Neural cell (in vitro differentiated cells): ENCODE measurements around the gene CLEC9A.

Experiments used
- EZH2 ChIP-seq: fragments of 200-600, 300-800 bp; shearing (Covaris generic), sonication (generic); IDR thresholded peaks from 2 replicates; pipeline ENCODE4 v1.6.1; 2014; ENCODE audit warnings: antibody characterized with exemption, low read length, borderline replicate concordance, mild to moderate bottlenecking; ENCODE audit not compliant: insufficient read depth, poor library complexity, severe bottlenecking
- RAD21 ChIP-seq: fragments of 450-650 bp; conservative IDR thresholded peaks from 2 replicates; pipeline ENCODE4 v1.6.1; 2014; ENCODE audit warnings: antibody characterized with exemption, mild to moderate bottlenecking, moderate library complexity

DNA sequence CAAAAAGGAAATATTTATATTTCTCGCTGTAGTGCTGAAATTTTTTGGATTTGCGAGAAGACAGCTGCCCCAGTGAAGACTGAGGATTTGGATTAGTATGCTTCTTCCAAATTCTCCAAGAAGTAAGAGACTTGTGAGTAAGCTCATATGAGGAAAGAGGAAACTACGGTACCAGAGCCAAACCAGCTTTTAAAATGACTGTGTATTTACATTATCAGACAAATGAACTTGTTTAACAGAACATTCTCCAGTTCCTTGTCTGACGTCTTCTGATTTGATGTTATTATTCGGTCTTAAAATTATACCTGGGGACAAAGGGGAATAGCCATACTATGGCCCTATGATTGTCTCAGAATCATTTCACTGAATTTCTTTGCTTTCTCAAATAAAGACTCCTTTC, 12.1 kb upstream of the CLEC9A start:
- no peak for TF ChIP-seq EZH2
- no peak for TF ChIP-seq RAD21
